HG02623 (cell line): Measurements from ENCODE around the gene CXCL8.
A peak's percentile ranks its signal among the peaks of the same experiment; 100 is the strongest.

Source experiments
- ATAC-seq: cut with Tn5 transposase; IDR thresholded peaks from one replicate; pipeline ENCODE4 v1.9.1; 2021; ENCODE audit warnings: moderate library complexity; ENCODE audit not compliant: unreplicated experiment

The CXCL8 gene

GRCh38 chr4:73718375-73719373 is 21.7 kb upstream of the CXCL8 start:
- peak; percentile 91 for ATAC-seq

- ATAC-seq = no peak
Measured at GRCh38 chr4:73721435-73721834, 18.9 kb upstream of the CXCL8 start.

GRCh38 chr4:73721909-73722308 is 18.5 kb upstream of the CXCL8 start:
- no peak for ATAC-seq

- ATAC-seq = no peak
Measured at GRCh38 chr4:73723023-73723422, 17.3 kb upstream of the CXCL8 start.

GRCh38 chr4:73723928-73724327 is 16.4 kb upstream of the CXCL8 start:
- no peak for ATAC-seq

- no peak for ATAC-seq
Measured at GRCh38 chr4:73725510-73725909, 14.9 kb upstream of the CXCL8 start.

GRCh38 chr4:73725985-73726384 is 14.4 kb upstream of the CXCL8 start:
- ATAC-seq = no peak

GRCh38 chr4:73727685-73728084 is 12.7 kb upstream of the CXCL8 start:
- no peak for ATAC-seq

- no peak for ATAC-seq
Measured at GRCh38 chr4:73728091-73728741, 12.2 kb upstream of the CXCL8 start.

- peak; percentile 67 for ATAC-seq
Measured at GRCh38 chr4:73729534-73730165, 10.7 kb upstream of the CXCL8 start.

GRCh38 chr4:73730292-73730691 is 10.1 kb upstream of the CXCL8 start:
- no peak for ATAC-seq

- no peak for ATAC-seq
Measured at GRCh38 chr4:73730867-73731266, 9.5 kb upstream of the CXCL8 start.

GRCh38 chr4:73731968-73732610 is 8.3 kb upstream of the CXCL8 start:
- no peak for ATAC-seq

- ATAC-seq = no peak
Measured at GRCh38 chr4:73732759-73733431, 7.5 kb upstream of the CXCL8 start.

- no peak for ATAC-seq
Measured at GRCh38 chr4:73734530-73735001, 5.8 kb upstream of the CXCL8 start.

GRCh38 chr4:73735231-73735630 is 5.1 kb upstream of the CXCL8 start:
- peak; percentile 79 for ATAC-seq

- ATAC-seq = no peak
Measured at GRCh38 chr4:73741031-73741749, 821 bp downstream of the CXCL8 start.

- no peak for ATAC-seq
Measured at GRCh38 chr4:73741750-73742489, 1.6 kb downstream of the CXCL8 start.

- ATAC-seq = no peak
Measured at GRCh38 chr4:73742490-73743160, 2.3 kb downstream of the CXCL8 start.
